ENCODE results near the gene PACSIN2.

PACSIN2 gene

GRCh38 chr22:42901790-42902508, 113.0 kb downstream of the PACSIN2 start:
- no peak for FAIRE-seq

- no peak for FAIRE-seq
Measured at GRCh38 chr22:42897960-42898359, 117.0 kb downstream of the PACSIN2 start.

DNA sequence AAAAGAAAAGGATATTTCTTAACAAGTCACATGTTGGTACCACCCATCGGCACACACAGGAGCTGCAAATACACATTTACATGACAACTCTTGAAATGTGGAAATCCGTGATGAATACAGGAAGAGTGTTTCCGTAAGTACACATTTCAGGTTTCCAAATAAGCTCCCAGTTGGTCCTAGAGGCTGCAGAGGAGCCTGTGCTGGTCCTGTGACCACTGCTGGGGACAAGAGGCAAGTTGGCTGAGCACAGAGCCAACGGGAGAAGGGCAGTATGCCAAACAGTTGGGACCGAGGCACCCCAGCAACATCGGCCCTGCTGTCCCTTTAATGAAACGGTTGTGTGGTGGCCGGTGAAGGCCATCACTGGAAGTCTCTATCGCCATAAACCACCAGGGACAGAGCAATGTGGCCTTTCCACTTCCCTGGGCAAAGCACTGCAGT, 119.4 kb downstream of the PACSIN2 start:
- no peak for FAIRE-seq

DNA sequence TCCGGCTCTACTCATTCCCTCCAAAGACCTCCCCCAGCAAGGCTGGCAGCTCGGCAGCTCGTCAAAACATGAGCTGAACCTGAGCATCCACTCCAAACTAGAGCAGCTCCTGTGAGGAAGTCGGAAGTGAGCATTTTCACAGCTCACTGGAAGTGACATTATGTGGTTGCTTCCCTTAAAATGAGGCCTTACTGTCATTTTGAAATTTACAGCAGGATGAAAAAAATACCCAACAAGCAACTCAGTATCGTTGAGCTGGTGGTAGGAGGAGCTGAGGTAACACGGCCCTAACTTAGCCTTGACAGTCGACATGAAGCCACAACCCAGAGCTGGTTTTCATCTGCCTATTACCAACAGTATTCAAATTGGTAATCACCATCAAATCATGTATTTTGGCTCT, 119.9 kb downstream of the PACSIN2 start:
- FAIRE-seq, result no peak

DNA sequence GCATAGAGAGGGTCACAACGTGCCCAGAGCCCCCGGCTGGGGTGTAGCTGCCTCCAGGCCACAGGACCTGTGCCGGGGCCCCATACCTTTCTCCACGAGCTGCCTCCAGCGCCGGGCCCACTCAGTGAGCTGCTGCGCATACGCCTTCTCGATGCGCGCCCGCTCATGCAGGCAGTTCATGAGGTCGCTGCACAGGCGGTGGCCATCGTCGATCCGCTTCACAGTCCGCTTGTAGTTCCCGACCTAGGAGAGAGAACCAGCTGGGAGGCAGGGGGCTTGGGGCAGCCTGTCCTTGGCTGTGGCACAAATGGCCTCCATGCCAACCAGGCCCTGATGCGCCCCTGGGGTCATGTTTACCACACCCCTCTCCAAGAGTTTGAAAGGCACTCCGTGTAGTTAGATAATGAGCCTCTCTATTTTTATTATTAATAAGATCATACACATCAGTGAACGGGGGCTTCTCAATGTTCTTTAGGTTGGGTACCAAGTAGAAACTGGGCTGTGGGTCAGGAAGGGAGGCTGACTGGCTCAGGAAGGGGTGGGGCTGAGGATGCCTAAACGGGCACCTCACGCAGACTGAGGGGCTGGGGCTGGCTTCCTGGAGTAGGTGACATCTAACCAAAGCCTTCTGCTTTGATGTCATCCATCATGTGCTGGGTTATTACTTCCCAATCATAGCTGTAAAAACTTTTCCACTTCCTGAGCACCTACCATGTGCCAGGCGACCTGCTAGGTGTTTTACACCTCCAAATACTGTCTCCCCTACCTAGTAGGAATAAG, 121.4 kb downstream of the PACSIN2 start:
- FAIRE-seq, result no peak

DNA sequence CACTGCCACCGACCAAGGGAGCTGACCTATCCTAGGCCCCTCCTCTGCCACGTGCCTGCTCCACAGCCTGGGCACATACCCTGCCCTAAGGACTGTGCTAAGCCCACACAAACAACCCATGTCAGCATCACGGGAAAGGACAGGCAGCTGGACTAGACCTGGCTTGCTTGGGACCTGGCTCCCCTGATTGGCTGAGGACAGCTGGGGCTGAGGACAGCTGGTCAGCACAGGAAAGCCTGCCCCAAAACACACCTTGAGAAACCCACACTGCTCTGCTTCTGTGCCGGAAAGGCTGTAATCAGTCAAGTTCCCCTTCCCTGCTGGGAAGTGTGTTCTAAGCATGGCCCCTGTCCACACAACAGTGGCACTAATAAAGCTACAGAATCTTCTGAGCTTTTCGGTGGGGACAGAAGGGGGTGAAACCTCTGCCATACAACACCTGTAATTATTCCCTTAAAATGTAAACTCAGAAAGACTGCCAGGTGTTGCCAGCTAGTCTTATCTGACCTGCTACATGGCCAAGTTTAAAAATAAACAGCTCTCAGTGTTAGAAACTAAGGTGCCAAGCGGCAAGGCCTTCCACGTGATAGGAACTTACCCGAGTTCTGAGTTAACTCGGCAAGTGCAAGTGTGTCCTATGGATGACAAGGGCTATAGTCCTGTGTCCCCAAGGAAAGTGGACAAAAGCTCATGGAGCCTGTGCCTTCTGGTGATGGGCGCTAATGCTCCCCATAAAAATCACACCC, 122.2 kb downstream of the PACSIN2 start:
- FAIRE-seq, result no peak

DNA sequence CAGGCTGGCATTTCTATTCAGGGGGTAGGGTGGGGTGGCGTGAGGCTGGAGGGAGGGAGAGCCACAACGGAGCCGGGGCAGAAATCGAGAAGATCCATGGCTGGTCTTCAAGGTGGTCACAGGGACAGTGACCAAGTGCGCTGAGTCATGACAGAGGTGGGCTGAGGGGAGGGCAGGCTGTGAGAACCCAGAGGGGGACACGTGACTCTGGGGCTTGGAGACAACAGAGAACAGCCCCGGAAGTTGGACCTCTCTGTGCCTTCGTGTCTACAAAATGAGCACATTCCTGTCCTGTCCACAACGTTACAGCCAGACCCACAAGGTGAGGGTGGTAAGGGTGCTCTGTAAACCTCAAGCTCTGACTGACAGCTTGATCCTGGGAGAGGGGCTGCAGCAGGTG, 122.8 kb downstream of the PACSIN2 start:
- no peak for FAIRE-seq

- FAIRE-seq, result no peak
Measured at GRCh38 chr22:42891696-42892095, 123.3 kb downstream of the PACSIN2 start.

- FAIRE-seq, result no peak
Measured at GRCh38 chr22:42891008-42891407, 123.9 kb downstream of the PACSIN2 start.

DNA sequence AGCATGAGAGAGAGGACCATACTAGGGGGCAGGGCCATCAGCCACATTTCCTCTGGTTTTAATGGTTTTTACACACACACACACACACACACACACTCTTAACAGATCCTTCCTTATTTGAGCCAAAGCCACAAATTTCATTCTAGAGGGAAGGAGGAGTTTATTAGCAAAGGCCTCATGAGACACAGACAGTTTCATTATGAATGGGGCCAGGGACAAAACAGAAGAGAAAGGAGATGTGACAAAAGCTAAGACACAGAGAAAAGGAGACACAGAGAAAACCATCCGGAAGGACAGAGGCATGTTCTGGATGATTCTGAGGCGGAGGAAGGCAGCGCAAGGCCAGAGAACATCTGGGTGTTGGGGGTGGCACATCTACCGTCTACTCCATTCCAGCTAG, 125.6 kb downstream of the PACSIN2 start:
- FAIRE-seq, result no peak

GRCh38 chr22:42887523-42888507, 127.1 kb downstream of the PACSIN2 start:
- FAIRE-seq, result peak; percentile 95

DNA sequence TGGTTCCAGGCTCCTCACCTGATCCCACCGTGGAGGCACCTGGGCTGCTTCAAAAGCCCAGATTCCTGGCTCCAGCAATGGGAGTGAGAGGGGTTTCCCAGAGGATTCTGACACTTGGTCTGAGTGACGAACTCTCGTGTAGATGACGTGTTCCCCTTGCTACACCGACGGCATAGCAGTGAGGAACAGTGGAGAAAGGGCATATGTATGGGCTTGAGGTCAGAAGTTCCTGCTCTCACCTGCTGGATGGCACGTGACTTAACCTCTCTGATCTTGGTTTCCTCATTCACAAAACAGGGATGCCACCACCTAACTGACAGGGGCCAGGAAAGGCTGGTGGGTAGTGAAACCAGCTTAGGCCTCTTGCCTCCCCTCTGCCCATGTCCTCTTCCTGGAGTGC, 127.8 kb downstream of the PACSIN2 start:
- FAIRE-seq, result no peak

DNA sequence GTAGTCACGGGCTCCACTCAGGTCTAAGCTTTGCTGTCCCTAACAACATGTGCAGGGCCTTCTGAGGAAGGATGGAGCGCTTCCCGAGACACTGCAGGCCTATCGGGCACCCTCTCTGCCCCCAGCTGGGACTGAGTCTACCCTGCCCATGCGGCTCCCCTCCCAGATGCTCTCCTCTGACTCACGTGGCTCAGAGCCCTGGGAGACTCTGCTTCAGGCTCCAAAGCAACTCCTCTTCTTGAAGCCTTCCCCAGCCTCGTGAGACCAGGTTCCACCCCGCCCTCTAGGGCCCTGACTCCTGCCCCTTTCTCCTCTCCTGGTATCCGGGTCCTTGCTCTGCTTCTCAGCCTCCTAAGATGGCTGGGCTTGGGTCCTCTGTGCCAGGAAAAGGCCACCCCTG, 129.5 kb downstream of the PACSIN2 start:
- FAIRE-seq, result no peak

DNA sequence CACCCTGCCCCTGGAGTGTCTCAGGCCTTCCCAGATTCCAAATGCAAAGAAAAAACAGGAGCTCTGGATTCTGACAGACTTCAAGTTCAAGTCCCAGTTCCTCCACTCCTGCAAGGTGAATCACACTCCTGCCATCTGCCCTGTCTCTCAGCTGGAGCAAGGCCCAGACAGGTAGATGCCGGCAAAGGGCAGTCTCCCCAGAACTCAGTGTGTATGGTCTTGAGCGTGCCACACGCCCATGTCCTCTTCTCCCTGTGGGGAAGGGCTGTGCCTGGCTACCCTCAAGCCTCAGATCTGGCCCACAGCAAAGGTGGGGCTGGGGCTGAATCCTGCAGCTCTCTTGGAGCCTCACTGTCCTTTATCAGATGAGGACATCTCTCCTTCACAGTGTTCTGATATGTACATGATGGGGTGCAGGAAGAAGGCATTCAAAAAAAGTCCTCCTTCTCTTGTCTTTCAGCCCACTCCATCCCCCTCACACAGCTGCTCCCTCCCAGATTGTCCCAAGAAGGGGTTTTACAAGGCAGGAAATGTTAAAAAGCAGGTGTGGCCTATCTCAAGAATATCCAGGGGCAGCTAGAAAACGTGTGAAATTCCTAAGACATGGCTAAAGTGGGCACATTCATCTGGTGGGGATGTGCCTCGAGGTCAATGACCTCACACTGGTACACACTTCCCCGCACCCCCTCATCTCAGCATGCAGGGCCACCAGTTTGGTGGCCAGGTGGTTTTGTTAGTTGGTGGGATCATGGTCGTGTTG, 130.2 kb downstream of the PACSIN2 start:
- FAIRE-seq, result no peak

DNA sequence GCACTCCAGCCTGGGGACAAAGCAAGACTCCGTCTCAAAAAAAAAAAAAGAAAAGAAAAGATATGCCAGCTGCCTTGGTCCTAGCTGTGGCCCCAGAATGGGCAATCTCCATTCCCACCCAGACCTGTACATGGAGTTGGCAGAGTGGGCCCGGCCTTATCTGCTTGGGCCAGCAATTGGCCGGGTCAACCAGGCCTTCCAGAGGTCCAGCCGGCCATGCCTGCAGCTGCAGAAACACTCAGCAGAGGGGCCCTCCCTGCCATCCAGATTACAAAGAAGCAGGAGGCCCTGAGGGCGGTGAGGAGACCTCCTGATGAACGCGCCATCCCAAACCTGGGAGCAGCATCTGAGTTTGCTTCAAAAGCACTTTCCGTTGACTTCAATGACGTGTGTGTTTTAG, 131.0 kb downstream of the PACSIN2 start:
- FAIRE-seq, result no peak

- no peak for FAIRE-seq
Measured at GRCh38 chr22:42883121-42883520, 131.8 kb downstream of the PACSIN2 start.

DNA sequence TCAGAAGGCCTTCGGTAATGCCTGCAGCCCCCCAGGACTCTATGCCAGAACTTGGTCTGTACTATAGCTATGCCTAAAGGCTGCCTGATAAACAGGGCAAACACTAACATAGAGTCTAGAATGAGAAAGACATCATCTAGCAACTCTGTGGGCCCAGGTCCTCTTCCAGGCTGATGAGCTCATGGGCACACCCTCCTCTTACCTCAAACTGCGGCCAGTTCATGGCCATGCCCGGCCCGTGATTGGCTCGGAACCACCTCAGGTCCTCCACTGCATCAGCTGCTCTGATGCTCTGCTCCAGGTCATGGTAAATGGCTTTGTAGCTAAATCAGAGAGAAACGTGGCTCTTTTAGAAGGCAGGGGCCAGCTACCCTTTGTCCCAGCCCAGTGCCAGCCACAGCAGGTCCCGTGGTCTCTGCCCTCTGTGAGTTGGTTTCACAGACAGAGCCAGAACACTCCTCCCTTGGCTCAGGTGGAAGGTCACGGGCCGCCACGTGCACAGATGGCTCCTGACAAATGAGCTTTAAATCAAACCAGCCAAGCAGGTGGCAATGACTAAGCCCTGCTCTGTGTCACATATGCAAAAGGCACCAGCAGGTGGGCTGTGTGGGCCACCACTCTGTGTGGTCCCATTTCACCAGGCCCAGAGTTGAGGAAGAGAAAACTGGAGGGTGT, 132.8 kb downstream of the PACSIN2 start:
- FAIRE-seq, result no peak

DNA sequence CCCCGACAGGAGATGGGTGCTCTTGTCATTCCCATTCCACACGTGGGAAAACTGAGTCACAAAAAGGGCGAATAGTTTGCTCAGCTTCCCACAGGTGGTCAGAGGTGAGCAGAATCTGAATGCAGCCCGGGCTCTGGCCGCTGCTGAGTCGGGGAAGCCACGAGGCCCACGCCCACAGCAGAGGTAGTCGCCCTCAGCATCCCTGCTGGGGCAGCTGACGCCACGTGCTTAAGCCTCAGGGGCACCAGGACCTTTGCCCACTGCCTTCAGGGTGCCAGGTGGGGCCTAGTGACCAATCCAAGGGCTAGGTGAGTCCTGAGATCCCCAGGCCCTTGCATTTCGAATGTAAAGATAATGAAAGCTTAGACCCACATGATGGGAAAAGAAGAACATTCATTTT, 133.7 kb downstream of the PACSIN2 start:
- FAIRE-seq, result no peak

- no peak for FAIRE-seq
Measured at GRCh38 chr22:42880815-42881214, 134.1 kb downstream of the PACSIN2 start.

- no peak for FAIRE-seq
Measured at GRCh38 chr22:42879371-42880021, 135.5 kb downstream of the PACSIN2 start.
